Activated naive CD8-positive, alpha-beta T cell (primary cell): ENCODE measurements around the gene LMF1.
"Not testable (repeated sequence)": the region's sequence is repeated elsewhere in the genome, so short reads cannot be mapped to it uniquely, and the experiment has no call there.

Source experiments
- H3K27ac Mint-ChIP-seq: one replicate; pipeline ENCODE4 v1.8.0; 2021; ENCODE audit warnings: mixed read lengths
- H3K27me3 Mint-ChIP-seq: one replicate; pipeline ENCODE4 v1.8.0; 2021; ENCODE audit warnings: mixed read lengths
- H3K36me3 Mint-ChIP-seq: one replicate; pipeline ENCODE4 v1.8.0; 2021; ENCODE audit warnings: mixed read lengths
- H3K4me1 Mint-ChIP-seq: one replicate; pipeline ENCODE4 v1.8.0; 2021; ENCODE audit warnings: low read depth, mixed read lengths
- H3K4me3 Mint-ChIP-seq: one replicate; pipeline ENCODE4 v1.8.0; 2021; ENCODE audit warnings: mild to moderate bottlenecking, mixed read lengths
- H3K9me3 Mint-ChIP-seq: one replicate; pipeline ENCODE4 v1.8.0; 2021; ENCODE audit warnings: low read depth, mixed read lengths

Gene LMF1

DNA sequence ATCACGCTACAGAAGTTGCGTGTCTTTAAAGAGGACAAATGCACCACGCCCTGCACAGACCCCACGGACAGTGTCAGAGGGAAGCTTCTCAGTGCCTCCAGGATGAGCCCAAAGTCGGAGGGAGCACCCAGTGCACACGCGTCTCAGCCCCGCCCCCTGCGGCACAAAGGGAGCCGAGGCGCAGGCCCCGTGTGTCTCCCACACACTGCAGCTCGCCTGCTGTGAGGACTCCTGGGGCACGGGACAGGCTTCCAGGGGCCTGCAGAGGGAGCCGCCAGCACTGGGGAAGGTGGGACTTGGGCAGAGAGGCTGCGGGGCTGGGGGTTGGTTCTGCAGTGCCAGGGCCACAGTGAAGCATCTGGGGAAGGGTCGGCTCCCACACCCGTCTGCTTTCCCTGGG, 77.4 kb downstream of the LMF1 start:
- Mint-ChIP-seq H3K27me3 (no peaks in the 10 kb centered on the region), H3K9me3 (no peaks in the 10 kb centered on the region), H3K4me3 (no peak overlapping the region), H3K27ac (no peak overlapping the region), H3K36me3 (no peaks in the 10 kb centered on the region), H3K4me1 (no peaks in the 10 kb centered on the region)

- no peak overlapping the region for H3K4me3 Mint-ChIP-seq
- no peaks in the 10 kb centered on the region for H3K9me3 Mint-ChIP-seq
- H3K36me3 Mint-ChIP-seq: no peaks in the 10 kb centered on the region
- no peaks in the 10 kb centered on the region for H3K27me3 Mint-ChIP-seq
- H3K4me1 Mint-ChIP-seq: no peaks in the 10 kb centered on the region
- H3K27ac Mint-ChIP-seq: no peak overlapping the region
These were observed 78.1 kb downstream of the LMF1 start for GRCh38 chr16:892536-893255.

DNA sequence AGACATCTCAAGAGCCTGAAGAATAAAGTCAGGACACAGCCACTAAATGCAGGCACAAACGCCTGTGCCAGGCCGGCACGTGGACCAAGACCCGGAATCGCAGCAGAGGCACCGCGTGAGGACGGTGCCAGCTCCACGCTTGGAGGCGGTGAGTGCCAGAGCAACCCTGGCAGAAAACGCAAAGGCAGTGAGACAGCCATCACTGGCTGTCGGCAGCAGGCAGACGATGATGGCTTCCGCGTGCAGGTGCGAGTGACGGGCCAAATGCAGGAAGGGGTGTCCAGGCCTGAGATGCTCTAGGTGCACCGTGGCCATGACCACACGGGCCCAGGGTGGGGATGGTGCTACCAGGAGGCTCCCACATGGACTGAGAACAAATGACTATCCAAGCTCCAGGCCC, 78.8 kb downstream of the LMF1 start:
- H3K4me1 Mint-ChIP-seq: no peaks in the 10 kb centered on the region
- no peaks in the 10 kb centered on the region for H3K27me3 Mint-ChIP-seq
- H3K27ac Mint-ChIP-seq: no peak overlapping the region
- H3K4me3 Mint-ChIP-seq: no peak overlapping the region
- no peaks in the 10 kb centered on the region for H3K36me3 Mint-ChIP-seq
- no peaks in the 10 kb centered on the region for H3K9me3 Mint-ChIP-seq

- H3K9me3 Mint-ChIP-seq: no peaks in the 10 kb centered on the region
- H3K4me3 Mint-ChIP-seq: no peak overlapping the region
- no peaks in the 10 kb centered on the region for H3K36me3 Mint-ChIP-seq
- H3K27me3 Mint-ChIP-seq: no peaks in the 10 kb centered on the region
- H3K27ac Mint-ChIP-seq: no peak overlapping the region
- no peaks in the 10 kb centered on the region for H3K4me1 Mint-ChIP-seq
These were observed 79.4 kb downstream of the LMF1 start for GRCh38 chr16:891353-891740.

GRCh38 chr16:890716-891352, 80.0 kb downstream of the LMF1 start:
- Mint-ChIP-seq H3K36me3 (no peaks in the 10 kb centered on the region), H3K4me1 (no peaks in the 10 kb centered on the region), H3K27ac (no peak overlapping the region), H3K9me3 (no peaks in the 10 kb centered on the region), H3K27me3 (no peaks in the 10 kb centered on the region), H3K4me3 (no peak overlapping the region)

- Mint-ChIP-seq H3K4me3 (no peak overlapping the region), H3K4me1 (no peaks in the 10 kb centered on the region), H3K9me3 (no peaks in the 10 kb centered on the region), H3K27me3 (no peaks in the 10 kb centered on the region), H3K27ac (no peak overlapping the region), H3K36me3 (no peaks in the 10 kb centered on the region)
These were observed 80.6 kb downstream of the LMF1 start for GRCh38 chr16:890217-890616.

GRCh38 chr16:889586-889985, 81.2 kb downstream of the LMF1 start:
- Mint-ChIP-seq H3K9me3 (no peaks in the 10 kb centered on the region), H3K27me3 (no peaks in the 10 kb centered on the region), H3K4me1 (no peaks in the 10 kb centered on the region), H3K36me3 (no peaks in the 10 kb centered on the region), H3K27ac (no peak overlapping the region), H3K4me3 (no peak overlapping the region)

GRCh38 chr16:888901-889570, 81.7 kb downstream of the LMF1 start:
- H3K4me1 Mint-ChIP-seq: no peaks in the 10 kb centered on the region
- no peak overlapping the region for H3K4me3 Mint-ChIP-seq
- H3K36me3 Mint-ChIP-seq: no peaks in the 10 kb centered on the region
- H3K9me3 Mint-ChIP-seq: no peaks in the 10 kb centered on the region
- H3K27me3 Mint-ChIP-seq: no peaks in the 10 kb centered on the region
- no peak overlapping the region for H3K27ac Mint-ChIP-seq

DNA sequence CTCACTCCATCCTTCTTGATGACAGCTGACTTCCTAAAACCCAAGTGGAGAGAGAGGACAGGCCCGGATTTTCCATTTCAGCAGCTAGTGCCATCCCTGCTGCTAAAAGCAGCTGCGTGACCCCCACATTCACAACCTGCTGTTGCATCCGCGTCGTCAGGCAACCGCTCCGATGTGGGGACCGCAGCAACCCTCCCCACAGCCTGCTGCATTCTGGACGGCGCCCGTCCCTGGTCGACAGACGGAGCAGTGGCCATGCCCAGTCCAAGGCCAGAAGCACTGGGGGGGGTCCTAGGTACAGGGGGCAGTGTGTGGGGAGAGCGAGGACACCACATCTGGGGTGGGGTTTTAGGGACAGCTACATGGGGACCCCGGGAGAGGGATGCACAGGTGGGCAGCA, 82.3 kb downstream of the LMF1 start:
- H3K27ac Mint-ChIP-seq, H3K9me3 Mint-ChIP-seq, H3K4me3 Mint-ChIP-seq, H3K27me3 Mint-ChIP-seq, H3K36me3 Mint-ChIP-seq, H3K4me1 Mint-ChIP-seq: not testable (repeated sequence)

- no peak overlapping the region for H3K4me3 Mint-ChIP-seq
- no peaks in the 10 kb centered on the region for H3K36me3 Mint-ChIP-seq
- H3K9me3 Mint-ChIP-seq: no peaks in the 10 kb centered on the region
- no peaks in the 10 kb centered on the region for H3K27me3 Mint-ChIP-seq
- H3K4me1 Mint-ChIP-seq: no peaks in the 10 kb centered on the region
- no peak overlapping the region for H3K27ac Mint-ChIP-seq
These were observed 82.9 kb downstream of the LMF1 start for GRCh38 chr16:887846-888245.

- H3K9me3 Mint-ChIP-seq: no peaks in the 10 kb centered on the region
- H3K27me3 Mint-ChIP-seq: no peaks in the 10 kb centered on the region
- H3K4me3 Mint-ChIP-seq: no peak overlapping the region
- no peaks in the 10 kb centered on the region for H3K36me3 Mint-ChIP-seq
- H3K4me1 Mint-ChIP-seq: no peaks in the 10 kb centered on the region
- H3K27ac Mint-ChIP-seq: no peak overlapping the region
These were observed 83.7 kb downstream of the LMF1 start for GRCh38 chr16:886802-887731.

GRCh38 chr16:886084-886543, 84.7 kb downstream of the LMF1 start:
- Mint-ChIP-seq H3K27ac (no peak overlapping the region), H3K27me3 (no peaks in the 10 kb centered on the region), H3K9me3 (no peaks in the 10 kb centered on the region)

DNA sequence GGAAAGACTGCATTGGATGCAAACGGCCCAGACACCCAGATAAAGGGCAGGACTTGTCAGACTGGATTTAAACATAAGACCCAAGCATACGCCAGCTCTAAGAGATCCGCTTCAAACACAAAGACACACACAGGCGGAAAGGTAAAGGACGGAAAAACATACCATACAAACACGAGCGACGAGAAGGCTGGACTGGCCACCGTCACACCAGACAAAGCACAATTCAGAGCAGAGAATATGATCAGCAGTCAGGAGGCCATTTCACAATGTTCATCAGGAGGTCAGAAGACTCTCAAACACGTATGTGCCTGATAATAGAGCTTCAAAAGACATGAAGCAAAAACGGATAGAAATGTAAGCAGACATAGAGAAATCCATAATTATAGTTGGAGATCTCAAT, 85.4 kb downstream of the LMF1 start:
- Mint-ChIP-seq H3K4me1 (no peaks in the 10 kb centered on the region), H3K9me3 (no peaks in the 10 kb centered on the region), H3K27ac (no peak overlapping the region), H3K4me3 (no peak overlapping the region), H3K36me3 (no peaks in the 10 kb centered on the region), H3K27me3 (no peaks in the 10 kb centered on the region)

More at GRCh38 chr16:886084-886543, 84.7 kb downstream of the LMF1 start:
- H3K4me1 Mint-ChIP-seq: no peaks in the 10 kb centered on the region
- no peak overlapping the region for H3K4me3 Mint-ChIP-seq
- H3K36me3 Mint-ChIP-seq: no peaks in the 10 kb centered on the region

DNA sequence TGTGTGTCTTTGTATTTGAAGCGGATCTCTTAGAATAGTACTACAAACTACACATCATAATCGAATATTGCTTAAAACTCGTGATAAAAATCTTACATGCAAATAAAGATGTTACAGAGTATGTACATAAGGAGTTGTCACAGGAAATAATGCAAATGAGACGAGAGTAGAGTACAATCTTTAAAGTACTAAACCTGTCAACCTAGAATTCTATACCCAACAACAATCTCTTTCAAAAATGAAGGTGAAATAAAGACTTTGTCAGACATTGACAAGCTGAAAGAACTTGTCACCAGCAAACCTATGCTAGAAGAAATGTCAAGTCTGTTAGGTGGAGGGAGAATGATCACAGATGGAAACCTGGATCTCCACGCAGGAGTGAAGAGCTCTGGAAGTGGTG, 86.6 kb downstream of the LMF1 start:
- Mint-ChIP-seq H3K36me3 (no peaks in the 10 kb centered on the region), H3K4me1 (no peaks in the 10 kb centered on the region), H3K27ac (no peak overlapping the region), H3K4me3 (no peak overlapping the region), H3K9me3 (no peaks in the 10 kb centered on the region), H3K27me3 (no peaks in the 10 kb centered on the region)

GRCh38 chr16:883781-884180, 87.0 kb downstream of the LMF1 start:
- no peaks in the 10 kb centered on the region for H3K27me3 Mint-ChIP-seq
- H3K9me3 Mint-ChIP-seq: no peaks in the 10 kb centered on the region
- H3K4me1 Mint-ChIP-seq: no peaks in the 10 kb centered on the region
- H3K4me3 Mint-ChIP-seq: no peak overlapping the region
- no peak overlapping the region for H3K27ac Mint-ChIP-seq
- H3K36me3 Mint-ChIP-seq: no peaks in the 10 kb centered on the region
